SK-N-SH (cell line): ENCODE data around the gene SGCB. TPM values are rescaled to one million over a fixed set of nuclear protein-coding genes. Genes with fewer than 3 reads are reported as not detected.
A peak's percentile ranks its signal among the peaks of the same experiment; 100 is the strongest.

Experiments used
- CTCF ChIA-PET: fragments of 300-600, 350-600 bp; formaldehyde crosslinking; extraction: SDS; loops from one replicate; lab custom pipeline; 2021; lab: Yijun Ruan, JAX
- POLR2A ChIA-PET: fragments of 350-600 bp; sonication (Branson Sonifier 250); formaldehyde crosslinking; extraction: SDS; loops from one replicate; lab custom pipeline; 2020; ENCODE audit warnings: antibody characterized with exemption, inconsistent platforms; lab: Yijun Ruan, JAX
- DNase-seq: peaks from one replicate; pipeline ENCODE4 v3.0.0; 2012
- H2AFZ ChIP-seq: fragments of 200-600 bp; sonication (generic); 2 replicates; pipeline ENCODE4 v1.8.1; 2016; ENCODE audit warnings: antibody characterized with exemption, mild to moderate bottlenecking, low read depth
- H3F3A ChIP-seq: fragments of 200-600 bp; sonication (generic); replicated peaks from 2 replicates; pipeline ENCODE3; 2016; ENCODE audit warnings: antibody characterized with exemption, mild to moderate bottlenecking; ENCODE audit not compliant: insufficient read depth
- H3K27ac ChIP-seq, 2 experiments: fragments of 200-500 bp in 1 of 2; fragments of 200-600 bp in 1 of 2; sonication (Bioruptor generic) in 1 of 2; sonication (generic), shearing (Covaris generic) in 1 of 2; 2 replicates each; pipeline versions ENCODE4 v1.5.1 to v1.6.1; 2014 to 2016; ENCODE audit warnings: low read depth in 2 of 2, inconsistent platforms in 1 of 2, low read length in 1 of 2, mild to moderate bottlenecking in 1 of 2, mixed read lengths in 1 of 2
- H3K27me3 ChIP-seq: fragments of 200-600 bp; sonication (generic), shearing (Covaris generic); 2 replicates; pipeline ENCODE4 v1.6.1; 2016; ENCODE audit warnings: mixed run types; ENCODE audit not compliant: insufficient read depth
- H3K36me3 ChIP-seq, 2 experiments: fragments of 200-500 bp in 1 of 2; fragments of 200-600 bp in 1 of 2; sonication (Bioruptor generic) in 1 of 2; sonication (generic) in 1 of 2; replicated peaks in 1 of 2; 2 replicates each; pipeline versions ENCODE3 to v1.5.1; 2014 to 2016; ENCODE audit warnings: low read length in 1 of 2, mild to moderate bottlenecking in 1 of 2; ENCODE audit not compliant: insufficient read depth in 2 of 2, control insufficient read depth in 1 of 2
- H3K4me1 ChIP-seq, 2 experiments: fragments of 200-500 bp in 1 of 2; fragments of 200-600 bp in 1 of 2; sonication (Bioruptor generic) in 1 of 2; sonication (generic), shearing (Covaris generic) in 1 of 2; 2 replicates each; pipeline versions ENCODE4 v1.5.1 to v1.6.1; 2014 to 2016; ENCODE audit warnings: low read depth in 1 of 2, low read length in 1 of 2, mixed run types in 1 of 2; ENCODE audit not compliant: insufficient read depth in 2 of 2, control insufficient read depth in 1 of 2
- H3K4me2 ChIP-seq: fragments of 200-600 bp; sonication (generic), shearing (Covaris generic); 2 replicates; pipeline ENCODE4 v1.6.1; 2017; ENCODE audit warnings: mixed run types
- H3K4me3 ChIP-seq, 2 experiments: fragments of 200-500 bp in 1 of 2; fragments of 200-600 bp in 1 of 2; sonication (Bioruptor generic) in 1 of 2; sonication (generic), shearing (Covaris generic) in 1 of 2; 2 replicates each; pipeline versions ENCODE4 v1.5.1 to v1.8.1; 2014 to 2016; ENCODE audit warnings: low read depth in 2 of 2, inconsistent platforms in 1 of 2, low read length in 1 of 2, mild to moderate bottlenecking in 1 of 2, mixed read lengths in 1 of 2, moderate library complexity in 1 of 2
- H3K79me2 ChIP-seq: fragments of 200-600 bp; sonication (generic); 2 replicates; pipeline ENCODE4 v1.8.1; 2017; ENCODE audit warnings: mild to moderate bottlenecking; ENCODE audit not compliant: insufficient read depth
- H3K9ac ChIP-seq: fragments of 200-600 bp; sonication (generic); 2 replicates; pipeline ENCODE4 v1.6.1; 2017; ENCODE audit warnings: mixed run types
- H3K9me2 ChIP-seq: fragments of 200-600 bp; sonication (generic); 2 replicates; pipeline ENCODE4 v1.6.1; 2017; ENCODE audit warnings: mixed run types
- H3K9me3 ChIP-seq: fragments of 200-600 bp; sonication (generic); 2 replicates; pipeline ENCODE4 v1.6.1; 2017; ENCODE audit warnings: mixed run types, mild to moderate bottlenecking, moderate library complexity
- H4K20me1 ChIP-seq: fragments of 200-600 bp; sonication (generic); 2 replicates; pipeline ENCODE4 v1.6.1; 2017; ENCODE audit warnings: mild to moderate bottlenecking, mixed run types; ENCODE audit not compliant: insufficient read depth
- CHD2 ChIP-seq: fragments of 150-350 bp; IDR thresholded peaks from 2 replicates; pipeline ENCODE4 v1.6.1; 2018; ENCODE audit warnings: low read length; ENCODE audit not compliant: partially characterized antibody
- ELF1 ChIP-seq: IDR thresholded peaks from 2 replicates; pipeline ENCODE4 v1.4.0; 2012
- EP300 ChIP-seq, 2 experiments: IDR thresholded peaks; 2 replicates each; pipeline versions ENCODE4 v1.4.0 to v1.6.1; 2012; ENCODE audit warnings: borderline replicate concordance in 1 of 2, low read depth in 1 of 2, low read length in 1 of 2
- FOSL2 ChIP-seq: IDR thresholded peaks from 2 replicates; pipeline ENCODE4 v1.4.0; 2012; ENCODE audit warnings: low read depth, mild to moderate bottlenecking, moderate library complexity, borderline replicate concordance
- FOXM1 ChIP-seq: IDR thresholded peaks from 2 replicates; pipeline ENCODE4 v1.4.0; 2012; ENCODE audit warnings: low read depth, mild to moderate bottlenecking
- GATA2 ChIP-seq: sonication (generic); formaldehyde crosslinking; IDR thresholded peaks from 2 replicates; pipeline ENCODE4 v1.5.0; 2020; ENCODE audit warnings: mild to moderate bottlenecking, missing genetic modification reagents
- JUND ChIP-seq: IDR thresholded peaks from 2 replicates; pipeline ENCODE4 v1.4.0; 2012
- MXI1 ChIP-seq: IDR thresholded peaks from 2 replicates; pipeline ENCODE4 v1.6.1; 2012; ENCODE audit warnings: mild to moderate bottlenecking, low read depth, low read length, improper control_type of control experiment
- NRF1 ChIP-seq: IDR thresholded peaks from 2 replicates; pipeline ENCODE4 v1.6.1; 2012; ENCODE audit warnings: low read depth, mild to moderate bottlenecking, low read length
- POLR2AphosphoS5 ChIP-seq: IDR thresholded peaks from 2 replicates; pipeline ENCODE4 v1.6.1; 2012; ENCODE audit warnings: low read depth, low read length
- RCOR1 ChIP-seq: fragments of 150-350 bp; IDR thresholded peaks from 2 replicates; pipeline ENCODE4 v1.6.1; 2017; ENCODE audit warnings: antibody characterized with exemption, low read length
- RFX5 ChIP-seq: IDR thresholded peaks from 2 replicates; pipeline ENCODE4 v1.6.1; 2012; ENCODE audit warnings: mild to moderate bottlenecking, improper control_type of control experiment, low read length
- RXRA ChIP-seq: IDR thresholded peaks from 2 replicates; pipeline ENCODE4 v1.4.0; 2012; ENCODE audit warnings: low read depth, mild to moderate bottlenecking, borderline replicate concordance
- SIN3A ChIP-seq: IDR thresholded peaks from 2 replicates; pipeline ENCODE4 v1.6.1; 2012; ENCODE audit warnings: low read depth, mild to moderate bottlenecking, low read length, moderate library complexity, borderline replicate concordance
- SMC3 ChIP-seq: IDR thresholded peaks from 2 replicates; pipeline ENCODE4 v1.6.1; 2012; ENCODE audit warnings: low read depth, low read length, improper control_type of control experiment
- TAF1 ChIP-seq: IDR thresholded peaks from 2 replicates; pipeline ENCODE4 v1.6.1; 2012; ENCODE audit warnings: low read depth, mild to moderate bottlenecking, low read length, moderate library complexity, borderline replicate concordance
- TEAD4 ChIP-seq: IDR thresholded peaks from 2 replicates; pipeline ENCODE4 v1.4.0; 2012; ENCODE audit warnings: mild to moderate bottlenecking, borderline replicate concordance; ENCODE audit not compliant: insufficient read depth
- YY1 ChIP-seq: IDR thresholded peaks from 2 replicates; pipeline ENCODE4 v1.4.0; 2012; ENCODE audit warnings: low read depth, mild to moderate bottlenecking
- WGBS: methylation state at CpG from one replicate; pipeline ENCODE4 v1.1.6; 2017; ENCODE audit warnings: low lambda C conversion rate; 5-methylcytosine and 5-hydroxymethylcytosine counted together
- polyA plus RNA-seq, 3 experiments: library from polyadenylated mRNA; depleted of rRNA; stranded (reverse); fragments of >200 nt; gene quantifications; 2 replicates each; pipeline ENCODE4 v1.2.3, GENCODE V29; 2012
- TF ChIP-seq, protein P1 (sequence below): IDR thresholded peaks from 2 replicates; pipeline ENCODE4 v1.4.0; 2012; ENCODE audit warnings: low read depth
- TF ChIP-seq, protein P2 (sequence below): IDR thresholded peaks from 2 replicates; pipeline ENCODE4 v1.4.0; 2012; ENCODE audit warnings: low read depth, borderline replicate concordance
- TF ChIP-seq, protein P3 (sequence below): fragments of 200-600 bp; sonication (generic); IDR thresholded peaks from 2 replicates; pipeline ENCODE4 v1.6.1; 2017; ENCODE audit warnings: antibody characterized with exemption, mild to moderate bottlenecking, moderate library complexity
- TF ChIP-seq, protein P4 (sequence below): IDR thresholded peaks from 2 replicates; pipeline ENCODE4; 2012
- TF ChIP-seq, protein P5 (sequence below): fragments of 150-350 bp; IDR thresholded peaks from 2 replicates; pipeline ENCODE4 v1.6.1; 2017; ENCODE audit warnings: antibody characterized with exemption, low read length, low read depth, borderline replicate concordance

Gene SGCB, protein sequence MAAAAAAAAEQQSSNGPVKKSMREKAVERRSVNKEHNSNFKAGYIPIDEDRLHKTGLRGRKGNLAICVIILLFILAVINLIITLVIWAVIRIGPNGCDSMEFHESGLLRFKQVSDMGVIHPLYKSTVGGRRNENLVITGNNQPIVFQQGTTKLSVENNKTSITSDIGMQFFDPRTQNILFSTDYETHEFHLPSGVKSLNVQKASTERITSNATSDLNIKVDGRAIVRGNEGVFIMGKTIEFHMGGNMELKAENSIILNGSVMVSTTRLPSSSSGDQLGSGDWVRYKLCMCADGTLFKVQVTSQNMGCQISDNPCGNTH
- polyA plus RNA-seq (2012; rRNA removed), result 25.1 and 33.4 TPM in 2 replicates
- 38.6 and 41.0 TPM in 2 replicates for polyA plus RNA-seq (2012; cell fraction: cytosol; rRNA removed)
- 6.7 and 13.0 TPM in 2 replicates for polyA plus RNA-seq (2012; cell fraction: nucleus; rRNA removed)

DNA sequence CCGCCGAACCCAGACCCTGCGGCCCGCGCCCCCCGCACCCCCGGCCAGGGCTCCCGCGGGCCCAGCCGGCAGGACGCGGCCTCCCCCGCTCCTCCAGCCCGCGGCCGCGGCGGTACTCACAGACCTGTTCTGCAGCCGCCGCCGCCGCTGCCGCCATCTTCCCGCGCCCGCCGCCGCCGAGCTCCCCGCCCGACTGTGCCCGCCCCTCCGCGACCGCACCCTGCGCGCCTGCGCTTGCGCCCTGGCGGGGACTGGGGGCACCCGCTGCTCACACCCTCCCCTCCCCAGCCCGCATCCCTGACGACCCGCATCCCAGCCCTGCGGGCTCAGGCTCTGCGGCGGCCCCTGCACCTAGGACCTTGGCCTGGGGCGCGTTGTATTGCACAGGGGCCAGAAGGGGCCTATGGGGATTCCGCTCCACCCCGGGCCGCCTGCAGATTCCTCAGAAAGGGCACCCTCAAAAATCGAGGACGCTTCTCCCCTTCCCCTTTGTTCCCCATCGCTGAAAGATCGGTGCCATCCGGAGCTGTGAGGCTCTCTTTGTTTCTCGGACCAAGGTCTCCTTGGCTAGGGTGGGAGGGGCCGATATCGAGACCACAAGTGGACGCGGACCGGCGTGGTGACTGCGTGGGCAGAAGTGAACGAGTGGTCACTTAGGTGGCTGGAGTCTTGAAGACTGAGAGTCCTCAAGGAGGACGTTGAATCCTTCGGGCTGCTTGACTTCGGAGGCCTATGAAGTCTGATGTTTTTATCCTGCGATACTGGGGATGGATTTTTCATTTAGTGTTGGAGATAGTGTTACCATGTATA lies at the start of gene SGCB:
Gene SGCB, minus strand, starts transcription at position 197 of the 810 bp plus-strand sequence. Its CDS starts 40 bp downstream, at position 157.
- POLR2A ChIA-PET, result interaction anchor here (0.6 to 1.6 kb wide), 6 partner anchors 10 to 195 kb away, joined by 3 to 8 read pairs (median 4); partner anchors contain the start of gene DCUN1D4
- H3K4me1 ChIP-seq, result peaks cover 4 to 14% of the 10 kb centered on the region in 2 experiments; a peak in 2 of 4 replicates
- H3K79me2 ChIP-seq, result peaks cover 43% of the 10 kb centered on the region
- no peaks in the 10 kb centered on the region for H4K20me1 ChIP-seq
- peak within 1 kb of the TSS; percentile 61 to 77 for H3K4me3 ChIP-seq
- H2AFZ ChIP-seq, result peak within 1 kb of the TSS; percentile 95
- peak; percentile 97 for DNase-seq
- peak within 1 kb of the TSS; percentile 81 for H3K9ac ChIP-seq
- H3K27ac ChIP-seq, result peak within 1 kb of the TSS; percentile 35 to 64; a peak in 3 of 4 replicates
- peak within 1 kb of the TSS; percentile 86 for H3K4me2 ChIP-seq
- no peaks in the 10 kb centered on the region for H3K9me2 ChIP-seq
- no peaks in the 10 kb centered on the region for H3K9me3 ChIP-seq
- 12% methylated on average over 28 of the region's 70 CpGs for WGBS
- H3F3A ChIP-seq, result no peaks in the 10 kb centered on the region
- H3K36me3 ChIP-seq, result peaks cover 0 to 4% of the 10 kb centered on the region in 2 experiments
- CTCF ChIA-PET, result interaction anchor here (0.6 to 0.8 kb wide), 2 partner anchors 48 to 134 kb away, joined by 3 read pairs; no protein-coding TSS in a partner anchor
- H3K27me3 ChIP-seq, result no peaks in the 10 kb centered on the region
- TF ChIP-seq, protein P1, sequence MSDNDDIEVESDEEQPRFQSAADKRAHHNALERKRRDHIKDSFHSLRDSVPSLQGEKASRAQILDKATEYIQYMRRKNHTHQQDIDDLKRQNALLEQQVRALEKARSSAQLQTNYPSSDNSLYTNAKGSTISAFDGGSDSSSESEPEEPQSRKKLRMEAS, result no peak
- TF ChIP-seq RFX5 (no peak), EP300 (IDR thresholded peaks at IDR 0.05; ENCODE audit: borderline replicate concordance in 1 of 2, low read depth in 1 of 2, low read length in 1 of 2) (no peak), POLR2AphosphoS5 (peak; percentile 58; the same call in 1 of the 2 replicates), TAF1 (peak; percentile 51), CHD2 (no peak), FOXM1 (no peak), SMC3 (no peak), ELF1 (no peak), JUND (no peak), MXI1 (no peak), SIN3A (no peak), NRF1 (peak; percentile 76), GATA2 (CRISPR knock-in tag) (no peak), TEAD4 (no peak), RXRA (no peak), FOSL2 (no peak), YY1 (peak; percentile 76), RCOR1 (no peak)
- TF ChIP-seq, protein P2, sequence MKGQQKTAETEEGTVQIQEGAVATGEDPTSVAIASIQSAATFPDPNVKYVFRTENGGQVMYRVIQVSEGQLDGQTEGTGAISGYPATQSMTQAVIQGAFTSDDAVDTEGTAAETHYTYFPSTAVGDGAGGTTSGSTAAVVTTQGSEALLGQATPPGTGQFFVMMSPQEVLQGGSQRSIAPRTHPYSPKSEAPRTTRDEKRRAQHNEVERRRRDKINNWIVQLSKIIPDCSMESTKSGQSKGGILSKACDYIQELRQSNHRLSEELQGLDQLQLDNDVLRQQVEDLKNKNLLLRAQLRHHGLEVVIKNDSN, result no peak
- TF ChIP-seq, protein P3, sequence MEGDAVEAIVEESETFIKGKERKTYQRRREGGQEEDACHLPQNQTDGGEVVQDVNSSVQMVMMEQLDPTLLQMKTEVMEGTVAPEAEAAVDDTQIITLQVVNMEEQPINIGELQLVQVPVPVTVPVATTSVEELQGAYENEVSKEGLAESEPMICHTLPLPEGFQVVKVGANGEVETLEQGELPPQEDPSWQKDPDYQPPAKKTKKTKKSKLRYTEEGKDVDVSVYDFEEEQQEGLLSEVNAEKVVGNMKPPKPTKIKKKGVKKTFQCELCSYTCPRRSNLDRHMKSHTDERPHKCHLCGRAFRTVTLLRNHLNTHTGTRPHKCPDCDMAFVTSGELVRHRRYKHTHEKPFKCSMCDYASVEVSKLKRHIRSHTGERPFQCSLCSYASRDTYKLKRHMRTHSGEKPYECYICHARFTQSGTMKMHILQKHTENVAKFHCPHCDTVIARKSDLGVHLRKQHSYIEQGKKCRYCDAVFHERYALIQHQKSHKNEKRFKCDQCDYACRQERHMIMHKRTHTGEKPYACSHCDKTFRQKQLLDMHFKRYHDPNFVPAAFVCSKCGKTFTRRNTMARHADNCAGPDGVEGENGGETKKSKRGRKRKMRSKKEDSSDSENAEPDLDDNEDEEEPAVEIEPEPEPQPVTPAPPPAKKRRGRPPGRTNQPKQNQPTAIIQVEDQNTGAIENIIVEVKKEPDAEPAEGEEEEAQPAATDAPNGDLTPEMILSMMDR, result no peak
- TF ChIP-seq, protein P4, sequence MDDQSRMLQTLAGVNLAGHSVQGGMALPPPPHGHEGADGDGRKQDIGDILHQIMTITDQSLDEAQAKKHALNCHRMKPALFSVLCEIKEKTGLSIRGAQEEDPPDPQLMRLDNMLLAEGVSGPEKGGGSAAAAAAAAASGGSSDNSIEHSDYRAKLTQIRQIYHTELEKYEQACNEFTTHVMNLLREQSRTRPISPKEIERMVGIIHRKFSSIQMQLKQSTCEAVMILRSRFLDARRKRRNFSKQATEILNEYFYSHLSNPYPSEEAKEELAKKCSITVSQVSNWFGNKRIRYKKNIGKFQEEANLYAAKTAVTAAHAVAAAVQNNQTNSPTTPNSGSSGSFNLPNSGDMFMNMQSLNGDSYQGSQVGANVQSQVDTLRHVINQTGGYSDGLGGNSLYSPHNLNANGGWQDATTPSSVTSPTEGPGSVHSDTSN, result no peak
- TF ChIP-seq, protein P5, sequence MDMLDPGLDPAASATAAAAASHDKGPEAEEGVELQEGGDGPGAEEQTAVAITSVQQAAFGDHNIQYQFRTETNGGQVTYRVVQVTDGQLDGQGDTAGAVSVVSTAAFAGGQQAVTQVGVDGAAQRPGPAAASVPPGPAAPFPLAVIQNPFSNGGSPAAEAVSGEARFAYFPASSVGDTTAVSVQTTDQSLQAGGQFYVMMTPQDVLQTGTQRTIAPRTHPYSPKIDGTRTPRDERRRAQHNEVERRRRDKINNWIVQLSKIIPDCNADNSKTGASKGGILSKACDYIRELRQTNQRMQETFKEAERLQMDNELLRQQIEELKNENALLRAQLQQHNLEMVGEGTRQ, result no peak
